ENCODE measurements around the gene INTS4.

DNA sequence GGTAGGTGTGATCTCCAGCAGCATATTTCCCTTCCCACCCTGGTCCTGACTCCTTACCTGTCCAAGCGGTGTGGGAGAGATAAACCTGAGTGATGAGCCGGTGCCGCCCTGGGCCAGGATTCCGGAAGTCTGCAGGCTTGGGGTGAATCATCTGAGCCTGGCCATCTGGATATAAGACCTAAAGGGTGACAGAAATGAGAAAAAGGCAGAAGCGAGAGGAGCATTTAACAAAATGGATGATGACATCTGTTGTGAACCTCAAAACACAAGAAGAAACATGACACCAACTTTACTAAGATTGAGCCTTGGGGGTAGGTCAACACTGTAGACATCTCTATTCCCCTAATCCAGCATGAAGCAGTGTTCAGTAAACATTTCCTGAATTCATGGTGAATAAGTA, 110.7 kb downstream of the INTS4 start:
- TF ChIP-seq POLR2AphosphoS5 (IDR thresholded peaks at IDR 0.05), result no peak
- TF ChIP-seq, protein P1, sequence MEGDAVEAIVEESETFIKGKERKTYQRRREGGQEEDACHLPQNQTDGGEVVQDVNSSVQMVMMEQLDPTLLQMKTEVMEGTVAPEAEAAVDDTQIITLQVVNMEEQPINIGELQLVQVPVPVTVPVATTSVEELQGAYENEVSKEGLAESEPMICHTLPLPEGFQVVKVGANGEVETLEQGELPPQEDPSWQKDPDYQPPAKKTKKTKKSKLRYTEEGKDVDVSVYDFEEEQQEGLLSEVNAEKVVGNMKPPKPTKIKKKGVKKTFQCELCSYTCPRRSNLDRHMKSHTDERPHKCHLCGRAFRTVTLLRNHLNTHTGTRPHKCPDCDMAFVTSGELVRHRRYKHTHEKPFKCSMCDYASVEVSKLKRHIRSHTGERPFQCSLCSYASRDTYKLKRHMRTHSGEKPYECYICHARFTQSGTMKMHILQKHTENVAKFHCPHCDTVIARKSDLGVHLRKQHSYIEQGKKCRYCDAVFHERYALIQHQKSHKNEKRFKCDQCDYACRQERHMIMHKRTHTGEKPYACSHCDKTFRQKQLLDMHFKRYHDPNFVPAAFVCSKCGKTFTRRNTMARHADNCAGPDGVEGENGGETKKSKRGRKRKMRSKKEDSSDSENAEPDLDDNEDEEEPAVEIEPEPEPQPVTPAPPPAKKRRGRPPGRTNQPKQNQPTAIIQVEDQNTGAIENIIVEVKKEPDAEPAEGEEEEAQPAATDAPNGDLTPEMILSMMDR (IDR thresholded peaks at IDR 0.05), result no peak
- TF ChIP-seq POLR2A (IDR thresholded peaks at IDR 0.05), result no peak
- TF ChIP-seq EP300 (IDR thresholded peaks at IDR 0.05), result no peak
